DND-41 (cell line): ENCODE data around the gene NBEAL2.

Source experiments
- ATAC-seq: fragments of 200-7000 bp; cut with Tn5 transposase; 3 replicates; pipeline ENCODE4 v1.9.1; 2021; ENCODE audit warnings: low read depth; ENCODE audit not compliant: insufficient read depth
- DNase-seq: peaks from one replicate; pipeline ENCODE4 v3.0.0-alpha.2; 2020
- H2AFZ ChIP-seq: 2 replicates; pipeline ENCODE4 v1.6.0; 2012; ENCODE audit warnings: low read depth, low read length
- H3K27ac ChIP-seq: 2 replicates; pipeline ENCODE4 v1.5.1; 2012; ENCODE audit warnings: low read length, inconsistent platforms
- H3K27me3 ChIP-seq: fragments of 200-600 bp; sonication (generic); 2 replicates; pipeline ENCODE4 v1.6.0; 2012; ENCODE audit warnings: low read length, mild to moderate bottlenecking, inconsistent platforms; ENCODE audit not compliant: insufficient read depth, poor library complexity
- H3K36me3 ChIP-seq: 2 replicates; pipeline ENCODE4 v1.5.1; 2012; ENCODE audit warnings: low read length, inconsistent platforms; ENCODE audit not compliant: insufficient read depth
- H3K4me1 ChIP-seq: 2 replicates; pipeline ENCODE4 v1.5.1; 2012; ENCODE audit warnings: mild to moderate bottlenecking, low read length; ENCODE audit not compliant: insufficient read depth
- H3K4me2 ChIP-seq: 2 replicates; pipeline ENCODE4 v1.6.0; 2012; ENCODE audit warnings: mild to moderate bottlenecking, moderate library complexity, low read length, inconsistent platforms; ENCODE audit not compliant: insufficient read depth
- H3K4me3 ChIP-seq, 2 experiments: fragments of 200-600 bp in 1 of 2; shearing (Covaris generic) in 1 of 2; 2 replicates each; pipeline ENCODE4 v1.5.1; 2012 to 2016; ENCODE audit warnings: inconsistent platforms in 2 of 2, low read length in 2 of 2, mild to moderate bottlenecking in 2 of 2, low read depth in 1 of 2, moderate library complexity in 1 of 2
- H3K79me2 ChIP-seq: 2 replicates; pipeline ENCODE4 v1.6.0; 2012; ENCODE audit warnings: low read length, inconsistent platforms; ENCODE audit not compliant: insufficient read depth
- H3K9ac ChIP-seq: 2 replicates; pipeline ENCODE4 v1.6.0; 2012; ENCODE audit warnings: low read depth, mild to moderate bottlenecking, inconsistent platforms, low read length, moderate library complexity
- H3K9me3 ChIP-seq: 2 replicates; pipeline ENCODE4 v1.5.1; 2012; ENCODE audit warnings: low read length, moderate library complexity, mild to moderate bottlenecking, inconsistent platforms; ENCODE audit not compliant: insufficient read depth, severe bottlenecking
- H4K20me1 ChIP-seq: 2 replicates; pipeline ENCODE4 v1.6.0; 2012; ENCODE audit warnings: low read length; ENCODE audit not compliant: insufficient read depth
- EZH2 ChIP-seq: IDR thresholded peaks from 3 replicates; pipeline ENCODE4 v1.6.1; 2012; ENCODE audit warnings: borderline replicate concordance, low read depth, mild to moderate bottlenecking, moderate library complexity, low read length, inconsistent platforms; ENCODE audit not compliant: severe bottlenecking
- TF ChIP-seq, protein P1 (sequence below): IDR thresholded peaks from 2 replicates; pipeline ENCODE4 v1.5.1; 2012; ENCODE audit warnings: borderline replicate concordance, low read length, moderate library complexity, mild to moderate bottlenecking; ENCODE audit not compliant: poor library complexity, severe bottlenecking; ENCODE audit errors: extremely low read depth

The NBEAL2 gene

GRCh38 chr3:46987743-46988401 is 8.4 kb downstream of the NBEAL2 start:
- Histone ChIP-seq H2AFZ (peak overlapping the region; percentile 58), H4K20me1 (peaks cover 12% of the 10 kb centered on the region), H3K9me3 (no peaks in the 10 kb centered on the region), H3K9ac (peak overlapping the region; percentile 50), H3K4me1 (peaks cover 54% of the 10 kb centered on the region), H3K4me3 (peak overlapping the region in 1 of 2 experiments; percentile 48; a peak in 2 of 4 replicates), H3K36me3 (peaks cover 55% of the 10 kb centered on the region), H3K27ac (peak overlapping the region; percentile 94), H3K79me2 (peaks cover 49% of the 10 kb centered on the region), H3K4me2 (peak overlapping the region; percentile 54), H3K27me3 (no peaks in the 10 kb centered on the region)
- TF ChIP-seq, protein P1, sequence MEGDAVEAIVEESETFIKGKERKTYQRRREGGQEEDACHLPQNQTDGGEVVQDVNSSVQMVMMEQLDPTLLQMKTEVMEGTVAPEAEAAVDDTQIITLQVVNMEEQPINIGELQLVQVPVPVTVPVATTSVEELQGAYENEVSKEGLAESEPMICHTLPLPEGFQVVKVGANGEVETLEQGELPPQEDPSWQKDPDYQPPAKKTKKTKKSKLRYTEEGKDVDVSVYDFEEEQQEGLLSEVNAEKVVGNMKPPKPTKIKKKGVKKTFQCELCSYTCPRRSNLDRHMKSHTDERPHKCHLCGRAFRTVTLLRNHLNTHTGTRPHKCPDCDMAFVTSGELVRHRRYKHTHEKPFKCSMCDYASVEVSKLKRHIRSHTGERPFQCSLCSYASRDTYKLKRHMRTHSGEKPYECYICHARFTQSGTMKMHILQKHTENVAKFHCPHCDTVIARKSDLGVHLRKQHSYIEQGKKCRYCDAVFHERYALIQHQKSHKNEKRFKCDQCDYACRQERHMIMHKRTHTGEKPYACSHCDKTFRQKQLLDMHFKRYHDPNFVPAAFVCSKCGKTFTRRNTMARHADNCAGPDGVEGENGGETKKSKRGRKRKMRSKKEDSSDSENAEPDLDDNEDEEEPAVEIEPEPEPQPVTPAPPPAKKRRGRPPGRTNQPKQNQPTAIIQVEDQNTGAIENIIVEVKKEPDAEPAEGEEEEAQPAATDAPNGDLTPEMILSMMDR = no peak
- no peak for TF ChIP-seq EZH2
- ATAC-seq = peak; percentile 92
- DNase-seq = peak; percentile 95

DNA sequence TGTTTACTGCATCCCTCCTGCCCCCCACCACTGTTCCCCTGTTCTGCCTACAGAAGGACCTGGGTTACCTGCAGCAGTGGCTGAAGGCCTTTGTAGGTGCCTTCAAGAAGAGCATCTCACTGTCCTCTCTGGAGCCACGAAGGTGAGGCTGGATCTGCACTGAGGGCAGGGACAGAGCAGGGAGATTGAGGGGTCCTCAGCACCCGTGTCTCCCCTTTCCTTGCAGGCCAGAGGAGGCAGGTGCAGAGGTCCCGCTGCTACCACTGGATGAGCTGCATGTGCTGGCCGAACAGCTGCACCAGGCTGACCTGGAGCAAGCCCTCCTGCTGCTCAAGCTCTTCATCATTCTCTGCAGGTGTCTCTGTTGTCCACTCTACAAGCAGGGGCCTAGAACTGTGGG is 9.2 kb downstream of the NBEAL2 start:
- TF ChIP-seq, protein P1 = no peak
- no peak for TF ChIP-seq EZH2
- Histone ChIP-seq H3K9me3 (no peaks in the 10 kb centered on the region), H3K9ac (peak overlapping the region; percentile 50), H4K20me1 (peaks cover 11% of the 10 kb centered on the region), H3K27me3 (no peaks in the 10 kb centered on the region), H2AFZ (no peak overlapping the region), H3K27ac (peak overlapping the region; percentile 94), H3K36me3 (peaks cover 63% of the 10 kb centered on the region), H3K79me2 (peaks cover 43% of the 10 kb centered on the region), H3K4me3 (no peak overlapping the region), H3K4me2 (peak overlapping the region; percentile 54; the same call in 1 of the 2 replicates), H3K4me1 (peaks cover 52% of the 10 kb centered on the region)
- DNase-seq = no peak
- no peak for ATAC-seq

GRCh38 chr3:46989146-46989810 is 9.8 kb downstream of the NBEAL2 start:
- Histone ChIP-seq H2AFZ (no peak overlapping the region), H3K9me3 (no peaks in the 10 kb centered on the region), H3K27ac (peak overlapping the region; percentile 94), H3K79me2 (peaks cover 40% of the 10 kb centered on the region), H3K4me3 (no peak overlapping the region), H3K4me2 (no peak overlapping the region), H3K36me3 (peaks cover 69% of the 10 kb centered on the region), H3K27me3 (no peaks in the 10 kb centered on the region), H4K20me1 (peaks cover 11% of the 10 kb centered on the region), H3K9ac (no peak overlapping the region), H3K4me1 (peaks cover 50% of the 10 kb centered on the region)
- TF ChIP-seq EZH2 = no peak
- TF ChIP-seq, protein P1 = no peak
- DNase-seq (peak; percentile 35), ATAC-seq (no peak)
